Measurements from ENCODE around the gene PPP1R8. TPM values are rescaled to one million over a fixed set of nuclear protein-coding genes. Genes with fewer than 3 reads are reported as not detected.

The PPP1R8 gene
- total and polyA plus RNA-seq, 9 of the 15 experiments (the other 6 are each of a cell fraction or from before 2014, with no cell fraction given) = 16.2 to 107 (median 75.3) TPM

DNA sequence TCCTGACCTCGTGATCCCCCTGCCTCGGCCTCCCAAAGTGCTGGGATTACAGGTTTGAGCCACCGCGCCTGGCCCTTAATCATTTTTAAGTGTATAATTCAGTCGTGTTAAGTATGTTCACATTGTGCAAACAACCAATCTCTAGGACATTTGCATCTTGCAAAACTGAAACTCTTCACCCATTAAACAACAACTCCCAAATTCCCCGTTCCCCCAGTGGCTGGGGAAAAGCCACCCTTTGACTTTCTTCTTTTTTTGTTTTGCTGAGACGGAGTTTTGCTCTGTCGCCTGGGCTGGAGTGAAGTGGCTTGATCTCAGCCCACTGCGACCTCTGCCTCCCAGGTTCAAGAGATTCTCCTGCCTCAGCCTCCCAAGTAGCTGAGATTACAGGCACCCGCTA is 35.2 kb downstream of the PPP1R8 start:
- DNase-seq (ENCODE audit: extremely low read depth in 1 of 4, low spot score in 3 of 4) = no peak
- CTCF ChIA-PET (ENCODE audit: low intra/inter-chr PET ratio) = no interaction called here
- 91% methylated on average over 10 of the region's 10 CpGs for whole genome bisulfite sequencing (ENCODE audit: insufficient coverage, low coverage, missing lambda C conversion rate)
- Histone ChIP-seq H3K27ac (ENCODE audit: extremely low read depth, low read depth, low read length) (no peak overlapping the region), H3K9me3 (replicated peaks; ENCODE audit: control insufficient read depth, insufficient read depth, low read depth, low read length) (no peaks in the 10 kb centered on the region), H4K20me1 (replicated peaks; ENCODE audit: control insufficient read depth, insufficient read depth, low read length) (no peaks in the 10 kb centered on the region), H2AFZ (ENCODE audit: low read depth, low read length) (no peak overlapping the region), H3K27me3 (ENCODE audit: control insufficient read depth in 2 of 2, insufficient read depth in 2 of 2, low read length in 2 of 2) (no peaks in the 10 kb centered on the region), H3K79me2 (ENCODE audit: control insufficient read depth, insufficient read depth, low read length) (no peaks in the 10 kb centered on the region), H3K9ac (ENCODE audit: insufficient read depth in 1 of 2, low read depth in 2 of 2, low read length in 2 of 2) (no peak overlapping the region), H3K4me1 (replicated peaks in 1 of 2; ENCODE audit: control insufficient read depth in 2 of 2, insufficient read depth in 2 of 2, low read length in 2 of 2) (peaks cover 44 to 64% of the 10 kb centered on the region in 2 experiments), H3K4me3 (no peak overlapping the region), H3K36me3 (ENCODE audit: control insufficient read depth, insufficient read depth, low read length) (no peaks in the 10 kb centered on the region), H3K4me2 (ENCODE audit: insufficient read depth, low read length) (no peak overlapping the region), H3K9me1 (ENCODE audit: control insufficient read depth, insufficient read depth, low read length) (no peaks in the 10 kb centered on the region)
- intact Hi-C loops (cut with micrococcal nuclease) (no loop called here), in situ Hi-C loops (cut with MboI) (loop anchor here (10.0 kb wide), 1 partner anchor 329 kb away; no protein-coding TSS in a partner anchor)
- no peak for FAIRE-seq
- no peak for ATAC-seq
- POLR2A ChIA-PET = interaction anchor here (0.6 kb wide), 1 partner anchor 461 kb away, joined by 4 read pairs; no protein-coding TSS in a partner anchor
- TF ChIP-seq NONO (IDR thresholded peaks at IDR 0.05; ENCODE audit: low read depth in 2 of 2, low read length in 1 of 2) = no peak
- 0 out of 2 replicates have a peak, but pooled peaks have one; percentile 9 for TF ChIP-seq NR2C1 (IDR thresholded peaks at IDR 0.05)
- no peak for TF ChIP-seq NR2C1 (tag; IDR thresholded peaks at IDR 0.05)
- TF ChIP-seq C11orf30 (IDR thresholded peaks at IDR 0.05; ENCODE audit: low read depth) = peak; percentile 38; the same call in 1 of the 2 replicates
- peak; percentile 18 for TF ChIP-seq ZFP36 (IDR thresholded peaks at IDR 0.05; ENCODE audit: low read depth, low read length, partially characterized antibody)
- peak; percentile 35; the same call in 1 of the 2 replicates for TF ChIP-seq ZNF316 (IDR thresholded peaks at IDR 0.05)
- TF ChIP-seq ZBED1 (IDR thresholded peaks at IDR 0.05) = no peak
- no TSS peak for BruUV-seq (replicated peaks)

All from K562 (cell line).